SK-N-SH treated with all-trans-retinoic acid at 6 μM for 48 hours (cell line): Measurements from ENCODE around the gene LAG3.

ENCODE experiments used
- ATAC-seq: fragments of 200-7000 bp; cut with Tn5 transposase; 3 replicates; pipeline ENCODE4 v1.9.1; 2020; ENCODE audit warnings: mild to moderate bottlenecking, moderate library complexity
- ARNTL ChIP-seq: fragments of 450-650 bp; formaldehyde crosslinking; IDR thresholded peaks from 2 replicates; pipeline ENCODE4 v1.5.0; 2020; ENCODE audit warnings: low read depth, mild to moderate bottlenecking, moderate library complexity, borderline replicate concordance
- BACH2 ChIP-seq: fragments of 250-450 bp; sonication (Bioruptor Pico); IDR thresholded peaks from 2 replicates; pipeline ENCODE4 v1.9.0; 2021; ENCODE audit warnings: mild to moderate bottlenecking, borderline replicate concordance
- CREB5 ChIP-seq: fragments of 250-450 bp; sonication (Bioruptor Pico); IDR thresholded peaks from 2 replicates; pipeline ENCODE4 v1.5.1; 2020; ENCODE audit warnings: low read depth, mild to moderate bottlenecking, moderate library complexity
- CSDC2 ChIP-seq: fragments of 250-450 bp; sonication (Bioruptor Pico); IDR thresholded peaks from 2 replicates; pipeline ENCODE4 v1.5.0; 2020; ENCODE audit warnings: mild to moderate bottlenecking, moderate library complexity
- CSRNP3 ChIP-seq: fragments of 250-450 bp; sonication (Bioruptor Pico); IDR thresholded peaks from 2 replicates; pipeline ENCODE4 v1.5.1; 2021; ENCODE audit warnings: mild to moderate bottlenecking, moderate library complexity
- GLIS3 ChIP-seq: fragments of 250-450 bp; sonication (Bioruptor Pico); IDR thresholded peaks from 2 replicates; pipeline ENCODE4 v1.5.0; 2020; ENCODE audit warnings: mild to moderate bottlenecking, moderate library complexity
- ISL1 ChIP-seq: fragments of 250-450 bp; sonication (Bioruptor Pico); IDR thresholded peaks from 2 replicates; pipeline ENCODE4 v2.1.2; 2022; ENCODE audit warnings: mild to moderate bottlenecking, moderate library complexity
- OSR1 ChIP-seq: fragments of 250-450 bp; sonication (Bioruptor Pico); IDR thresholded peaks from 2 replicates; pipeline ENCODE4 v1.8.0; 2022; ENCODE audit warnings: moderate library complexity, mild to moderate bottlenecking, inconsistent platforms
- PATZ1 ChIP-seq: fragments of 250-450 bp; sonication (Bioruptor Pico); IDR thresholded peaks from 2 replicates; pipeline ENCODE4 v1.8.0; 2020; ENCODE audit warnings: mild to moderate bottlenecking, moderate library complexity, borderline replicate concordance
- POU6F1 ChIP-seq: fragments of 250-450 bp; sonication (Bioruptor Pico); IDR thresholded peaks from 2 replicates; pipeline ENCODE4 v1.8.0; 2021; ENCODE audit warnings: low read depth, mild to moderate bottlenecking, moderate library complexity, borderline replicate concordance
- PPARA ChIP-seq: fragments of 250-450 bp; sonication (Bioruptor Pico); IDR thresholded peaks from 2 replicates; pipeline ENCODE4 v1.5.0; 2020; ENCODE audit warnings: mild to moderate bottlenecking, borderline replicate concordance
- RARB ChIP-seq: fragments of 250-450 bp; sonication (Bioruptor Pico); IDR thresholded peaks from 2 replicates; pipeline ENCODE4 v1.8.0; 2021; ENCODE audit warnings: mild to moderate bottlenecking, moderate library complexity
- TCF4 ChIP-seq: fragments of 250-450 bp; sonication (Bioruptor Pico); IDR thresholded peaks from 2 replicates; pipeline ENCODE4 v1.8.0; 2021; ENCODE audit warnings: mild to moderate bottlenecking, moderate library complexity, borderline replicate concordance
- TOX ChIP-seq: fragments of 250-450 bp; sonication (Bioruptor Pico); IDR thresholded peaks from 2 replicates; pipeline ENCODE4 v1.8.0; 2021; ENCODE audit warnings: mild to moderate bottlenecking, moderate library complexity, borderline replicate concordance
- TSHZ2 ChIP-seq: fragments of 250-450 bp; sonication (Bioruptor Pico); IDR thresholded peaks from 2 replicates; pipeline ENCODE4 v1.5.0; 2020; ENCODE audit warnings: mild to moderate bottlenecking, moderate library complexity
- ZC3H10 ChIP-seq: fragments of 250-450 bp; sonication (Bioruptor Pico); IDR thresholded peaks from 2 replicates; pipeline ENCODE4 v1.5.1; 2021; ENCODE audit warnings: mild to moderate bottlenecking, moderate library complexity
- ZFP3 ChIP-seq: fragments of 250-450 bp; sonication (Bioruptor Pico); IDR thresholded peaks from 2 replicates; pipeline ENCODE4 v1.5.0; 2020; ENCODE audit warnings: mild to moderate bottlenecking, moderate library complexity
- ZFP30 ChIP-seq: fragments of 450-650 bp; formaldehyde crosslinking; IDR thresholded peaks from 2 replicates; pipeline ENCODE4 v1.5.0; 2022; ENCODE audit warnings: mild to moderate bottlenecking, moderate library complexity
- ZNF565 ChIP-seq: fragments of 450-650 bp; formaldehyde crosslinking; conservative IDR thresholded peaks from 2 replicates; pipeline ENCODE4 v1.5.0; 2020; ENCODE audit warnings: low read depth, mild to moderate bottlenecking, moderate library complexity
- ZNF70 ChIP-seq: fragments of 450-650 bp; formaldehyde crosslinking; IDR thresholded peaks from 2 replicates; pipeline ENCODE4 v1.5.0; 2020; ENCODE audit warnings: mild to moderate bottlenecking, moderate library complexity
- ZNF8 ChIP-seq: fragments of 450-650 bp; formaldehyde crosslinking; IDR thresholded peaks from 2 replicates; pipeline ENCODE4 v1.5.0; 2020; ENCODE audit warnings: mild to moderate bottlenecking, moderate library complexity

LAG3 gene

DNA sequence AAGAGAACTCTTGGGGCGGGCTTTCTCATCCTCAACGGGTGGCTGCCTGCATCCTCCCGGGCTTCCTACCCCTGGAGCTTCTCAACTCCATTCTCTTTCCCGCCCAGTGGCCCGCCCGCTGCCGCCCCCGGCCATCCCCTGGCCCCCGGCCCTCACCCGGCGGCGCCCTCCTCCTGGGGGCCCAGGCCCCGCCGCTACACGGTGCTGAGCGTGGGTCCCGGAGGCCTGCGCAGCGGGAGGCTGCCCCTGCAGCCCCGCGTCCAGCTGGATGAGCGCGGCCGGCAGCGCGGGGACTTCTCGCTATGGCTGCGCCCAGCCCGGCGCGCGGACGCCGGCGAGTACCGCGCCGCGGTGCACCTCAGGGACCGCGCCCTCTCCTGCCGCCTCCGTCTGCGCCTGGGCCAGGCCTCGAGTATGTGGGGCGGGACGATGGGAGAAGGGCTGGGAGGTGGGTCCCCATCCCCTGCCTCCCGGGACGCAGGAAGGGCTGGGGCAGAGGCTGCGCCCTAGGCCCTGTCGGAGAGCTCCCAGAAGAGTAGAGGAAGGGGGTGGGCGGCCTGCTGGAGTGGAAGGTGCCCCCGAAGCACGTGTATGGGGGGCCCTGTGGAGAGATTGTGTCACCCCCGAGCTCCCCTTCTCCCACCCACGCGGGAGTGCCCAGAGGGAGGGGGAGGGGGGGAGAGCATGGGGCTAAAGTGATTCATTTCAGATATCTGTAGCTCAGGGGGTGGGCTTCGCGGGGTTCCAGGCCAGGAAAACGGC is 1.5 kb downstream of the LAG3 start (continued):
- TF ChIP-seq PPARA (CRISPR knock-in tag): no peak
- TF ChIP-seq PATZ1 (CRISPR knock-in tag): no peak
- TF ChIP-seq, all 23 proteins: peak for 0

DNA sequence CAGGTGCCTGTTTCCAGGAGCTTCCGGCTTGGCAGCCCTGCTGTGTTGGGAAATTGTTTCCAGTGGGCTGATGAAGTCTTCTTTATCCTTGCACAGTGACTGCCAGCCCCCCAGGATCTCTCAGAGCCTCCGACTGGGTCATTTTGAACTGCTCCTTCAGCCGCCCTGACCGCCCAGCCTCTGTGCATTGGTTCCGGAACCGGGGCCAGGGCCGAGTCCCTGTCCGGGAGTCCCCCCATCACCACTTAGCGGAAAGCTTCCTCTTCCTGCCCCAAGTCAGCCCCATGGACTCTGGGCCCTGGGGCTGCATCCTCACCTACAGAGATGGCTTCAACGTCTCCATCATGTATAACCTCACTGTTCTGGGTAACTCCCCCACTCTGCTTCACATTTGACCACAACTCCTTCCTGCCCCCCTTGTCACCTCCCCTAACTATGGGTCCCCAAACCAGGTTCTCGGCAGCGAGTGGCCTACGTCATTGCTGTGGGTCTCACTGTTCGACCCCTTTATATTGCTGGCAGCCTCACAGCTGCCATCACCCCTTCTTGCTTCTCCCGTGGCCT is 2.3 kb downstream of the LAG3 start:
- ATAC-seq: no peak
- TF ChIP-seq ZNF8 (CRISPR knock-in tag) (no peak), GLIS3 (no peak), ARNTL (no peak), CREB5 (CRISPR knock-in tag) (no peak), CSDC2 (CRISPR knock-in tag) (no peak), ISL1 (CRISPR knock-in tag) (no peak), RARB (CRISPR knock-in tag) (no peak), ZNF70 (CRISPR knock-in tag) (no peak), ZFP30 (CRISPR knock-in tag) (no peak), CSRNP3 (CRISPR knock-in tag) (no peak), PPARA (CRISPR knock-in tag) (no peak), TSHZ2 (no peak), ZC3H10 (CRISPR knock-in tag) (no peak), OSR1 (no peak), BACH2 (CRISPR knock-in tag) (no peak)
- TF ChIP-seq, all 23 proteins: peak for 0

GRCh38 chr12:6775185-6776174 is 3.2 kb downstream of the LAG3 start:
- no peak for ATAC-seq
- TF ChIP-seq PATZ1 (CRISPR knock-in tag) (no peak), PPARA (CRISPR knock-in tag) (no peak), TCF4 (CRISPR knock-in tag) (no peak), ZNF565 (CRISPR knock-in tag) (no peak), ZFP3 (no peak), CSRNP3 (CRISPR knock-in tag) (no peak), TOX (CRISPR knock-in tag) (no peak), POU6F1 (no peak), ARNTL (no peak), CREB5 (CRISPR knock-in tag) (no peak)
